Effector memory CD4-positive, alpha-beta T cell (primary cell): Measurements from ENCODE around the gene ZNF534.
"Not testable (repeated sequence)": the region's sequence is repeated elsewhere in the genome, so short reads cannot be mapped to it uniquely, and the experiment has no call there.

ENCODE experiments used
- DNase-seq, 3 donors: peaks; one replicate each; pipeline ENCODE4 v3.0.0-alpha.2; 2020
- H3K27ac ChIP-seq: 2 replicates; pipeline ENCODE4 v1.7.0; 2013; ENCODE audit warnings: mild to moderate bottlenecking, low read length, moderate library complexity; ENCODE audit not compliant: insufficient read depth, poor library complexity, severe bottlenecking
- H3K27me3 ChIP-seq: replicated peaks from 2 replicates; pipeline ENCODE4 v1.7.0; 2013; ENCODE audit warnings: mild to moderate bottlenecking, low read length; ENCODE audit not compliant: insufficient read depth, control insufficient read depth, poor library complexity, severe bottlenecking
- H3K36me3 ChIP-seq: 2 replicates; pipeline ENCODE4 v1.7.0; 2013; ENCODE audit warnings: mild to moderate bottlenecking, low read length, moderate library complexity; ENCODE audit not compliant: control insufficient read depth, insufficient read depth
- H3K4me1 ChIP-seq: 2 replicates; pipeline ENCODE4 v1.7.0; 2013; ENCODE audit warnings: low read length, mild to moderate bottlenecking; ENCODE audit not compliant: control insufficient read depth, insufficient read depth, poor library complexity, severe bottlenecking
- H3K4me3 ChIP-seq: 2 replicates; pipeline ENCODE4 v1.7.0; 2013; ENCODE audit warnings: low read length, low read depth, mild to moderate bottlenecking; ENCODE audit not compliant: insufficient read depth, poor library complexity, severe bottlenecking
- H3K9me3 ChIP-seq: 2 replicates; pipeline ENCODE4 v1.7.0; 2013; ENCODE audit warnings: mild to moderate bottlenecking, low read length, moderate library complexity; ENCODE audit not compliant: control insufficient read depth

Gene ZNF534

DNA sequence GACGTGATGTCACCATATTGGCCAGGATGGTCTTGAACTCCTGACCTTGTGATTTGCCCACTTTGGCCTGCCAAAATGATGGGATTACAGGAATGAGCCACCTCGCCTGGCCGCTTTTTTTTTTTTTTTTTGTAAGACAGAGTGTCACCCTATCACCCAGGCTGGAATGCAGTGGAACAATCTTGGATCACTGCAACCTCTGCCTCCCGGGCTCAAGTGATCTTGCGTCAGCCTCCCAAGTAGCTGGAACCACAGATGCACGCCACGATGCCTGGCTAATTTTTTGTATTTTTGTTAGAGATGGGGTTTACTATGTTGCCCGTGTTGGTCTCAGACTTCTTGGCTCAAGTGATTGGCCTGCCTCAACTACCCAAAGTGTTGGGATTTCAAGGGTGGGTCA lies 69.6 kb downstream of the ZNF534 start:
- DNase-seq, result no peak
- Histone ChIP-seq H3K27me3 (no peaks in the 10 kb centered on the region), H3K4me1 (no peaks in the 10 kb centered on the region), H3K9me3 (peaks cover 8% of the 10 kb centered on the region), H3K4me3 (no peak overlapping the region), H3K36me3 (no peaks in the 10 kb centered on the region), H3K27ac (no peak overlapping the region)

DNA sequence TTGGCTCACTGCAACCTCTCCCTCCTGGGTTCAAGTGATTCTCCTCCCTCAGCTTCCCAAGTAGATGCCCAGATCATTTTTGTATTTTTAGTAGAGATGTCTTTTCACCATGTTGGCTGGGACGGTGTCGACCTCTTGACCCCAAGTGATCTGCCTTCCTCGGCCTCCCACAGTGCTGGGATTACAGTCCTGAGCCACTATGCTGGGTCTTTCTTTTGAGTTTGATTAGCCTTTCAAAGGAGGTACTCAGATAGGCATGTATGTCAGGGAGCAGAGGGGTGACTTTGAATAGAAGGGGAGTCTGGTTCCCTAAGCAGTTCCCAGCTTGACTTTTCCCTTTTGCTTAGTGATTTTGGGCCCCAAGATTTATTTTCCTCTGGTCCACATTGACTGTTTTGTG lies 71.5 kb downstream of the ZNF534 start:
- not testable (repeated sequence) for H3K27ac ChIP-seq, H3K27me3 ChIP-seq, H3K9me3 ChIP-seq, H3K36me3 ChIP-seq, H3K4me3 ChIP-seq, DNase-seq, H3K4me1 ChIP-seq

DNA sequence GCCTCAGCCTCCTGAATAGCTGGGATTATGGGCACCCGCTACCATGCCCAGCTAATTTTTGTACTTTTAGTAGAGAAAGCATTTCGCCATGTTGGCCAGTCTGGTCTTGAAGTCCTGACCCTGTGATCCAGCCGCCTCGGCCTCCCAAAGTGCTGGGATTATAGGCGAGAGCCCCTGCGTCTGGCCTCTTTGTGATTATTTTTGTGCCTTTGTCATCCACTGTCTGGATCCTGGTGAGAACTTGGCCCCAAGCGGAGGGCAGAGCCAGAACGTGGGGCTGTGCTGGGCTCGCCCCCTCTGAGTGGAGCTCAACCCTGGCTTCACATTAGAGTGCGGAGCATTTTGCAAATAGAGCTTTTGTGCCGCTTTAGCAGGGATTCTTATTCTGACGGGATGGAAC lies 72.0 kb downstream of the ZNF534 start:
- not testable (repeated sequence) for H3K36me3 ChIP-seq, H3K9me3 ChIP-seq

More for the DNA sequence above, 72.0 kb downstream of the ZNF534 start:
- not testable (repeated sequence) for H3K4me3 ChIP-seq, H3K27ac ChIP-seq, DNase-seq, H3K27me3 ChIP-seq, H3K4me1 ChIP-seq
